ENCODE results near the gene IQGAP2.

Gene IQGAP2

DNA sequence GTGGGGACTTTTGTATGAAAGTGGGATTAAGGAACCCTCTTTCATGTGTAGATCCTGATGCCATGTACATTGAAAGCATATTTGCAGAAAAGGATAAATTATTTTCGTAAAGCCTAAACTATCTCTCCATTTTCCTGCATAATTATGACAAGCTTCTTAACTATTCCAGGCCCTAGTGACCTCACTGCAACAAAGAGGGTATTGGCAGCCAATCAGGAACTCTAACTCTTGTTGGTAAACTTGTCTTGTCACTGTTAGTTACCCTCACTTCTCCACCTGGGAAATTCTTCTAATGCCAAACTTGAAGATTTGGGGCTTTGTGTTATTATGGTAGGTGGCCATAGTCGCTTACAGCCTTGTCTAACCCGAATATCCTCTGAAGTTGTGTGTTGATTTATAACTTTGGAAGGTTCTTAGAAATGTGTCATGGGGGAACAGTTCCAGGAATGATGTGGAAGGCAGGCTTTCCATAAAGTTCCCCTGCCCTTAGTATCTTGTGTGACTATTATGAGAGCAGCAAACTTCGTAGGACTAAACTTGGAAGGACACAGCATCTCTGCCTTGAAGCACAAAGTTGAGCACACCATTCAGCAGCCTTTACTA is 52.5 kb downstream of the IQGAP2 start:
- no peak for DNase-seq

DNA sequence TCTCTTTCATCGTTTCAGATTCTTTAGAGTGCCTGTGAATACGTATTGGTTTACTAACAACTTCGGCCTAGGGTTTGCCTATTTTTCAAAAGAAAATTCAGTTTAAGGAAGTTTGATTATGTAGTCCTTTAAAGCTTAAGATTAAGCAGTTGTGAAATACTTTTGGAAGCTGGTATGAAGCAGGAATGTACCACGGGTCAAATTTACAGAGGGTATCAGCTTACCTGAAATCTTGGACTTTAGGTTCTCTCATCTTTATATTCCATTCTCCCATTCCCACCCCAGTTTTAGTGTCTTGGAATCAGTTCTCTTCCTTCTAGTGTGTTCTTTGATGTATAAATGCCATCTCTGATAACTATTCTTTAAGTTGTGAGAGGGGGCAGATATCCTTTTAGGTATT is 53.2 kb downstream of the IQGAP2 start:
- DNase-seq = no peak

DNA sequence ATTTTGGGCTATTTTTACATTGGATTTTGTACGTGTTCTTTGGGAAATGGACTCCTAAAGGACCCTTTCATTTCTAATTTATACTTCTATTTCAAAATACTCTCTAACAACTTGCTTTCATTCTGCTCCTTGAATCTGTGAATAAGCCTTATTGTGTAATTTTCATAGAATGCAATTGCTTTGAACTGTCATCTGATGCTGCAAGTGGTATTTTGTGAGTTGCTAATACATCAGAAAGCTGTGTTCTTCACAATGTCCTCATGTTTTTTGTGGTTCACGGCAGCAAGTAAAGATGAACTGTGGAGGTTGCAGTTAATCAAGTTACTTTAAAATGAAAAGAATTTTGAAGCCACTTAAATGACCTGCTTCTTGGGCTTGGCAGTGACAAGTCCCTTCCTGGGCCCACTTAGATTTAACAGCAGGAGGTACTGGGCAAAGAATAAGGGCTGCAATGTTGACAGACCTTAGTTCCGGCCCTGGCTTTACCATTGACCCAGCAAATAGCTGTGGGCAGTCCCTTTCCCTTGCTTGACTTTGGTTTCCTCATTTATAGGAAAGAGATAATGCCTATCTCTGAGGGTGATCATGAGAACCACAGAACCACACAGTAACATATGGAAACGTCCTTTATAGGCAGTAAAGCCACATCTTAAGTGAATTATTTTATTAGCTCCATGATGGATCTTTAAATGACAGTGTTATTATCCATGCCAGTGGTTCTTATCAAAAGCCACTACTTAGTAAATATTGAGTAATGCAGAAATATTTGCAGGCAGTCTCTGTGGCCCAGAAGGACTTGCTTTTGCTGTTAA is 54.8 kb downstream of the IQGAP2 start:
- DNase-seq = no peak

DNA sequence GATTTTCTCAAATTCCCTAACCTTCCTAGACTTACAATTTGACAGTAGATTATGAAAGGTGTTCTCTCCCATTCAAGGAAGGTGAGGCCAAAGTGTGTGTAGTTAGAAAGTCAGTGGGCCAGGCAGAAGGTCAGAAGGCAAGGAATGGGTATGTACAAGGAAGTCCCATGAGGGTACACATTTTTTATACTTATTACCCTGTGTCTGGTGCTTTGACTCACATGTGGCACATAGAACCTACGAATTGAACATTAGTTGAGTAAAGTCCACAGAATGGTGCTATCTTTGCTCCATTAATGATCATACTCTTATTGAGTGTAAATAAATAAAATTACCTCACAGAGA is 55.4 kb downstream of the IQGAP2 start:
- DNase-seq = no peak

DNA sequence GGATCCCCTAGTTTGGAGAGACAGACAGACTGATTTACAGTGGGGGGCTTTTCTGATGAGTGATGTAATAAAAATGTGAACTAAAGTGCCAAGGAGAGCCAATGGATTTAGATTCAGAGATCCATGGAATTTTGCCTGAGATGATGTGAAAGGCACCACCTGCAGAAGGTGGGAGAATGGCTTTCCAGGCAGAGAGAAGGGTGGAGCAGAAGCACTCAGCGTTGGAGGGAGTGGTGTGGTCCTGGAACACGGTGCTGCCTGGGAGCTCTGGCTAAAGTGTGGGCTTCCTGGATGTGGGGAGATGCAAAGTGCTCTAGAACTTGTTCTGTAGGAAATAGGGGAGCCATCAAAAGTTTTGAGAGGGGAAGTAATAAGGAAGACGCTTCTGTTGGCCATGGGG is 57.0 kb downstream of the IQGAP2 start:
- no peak for DNase-seq

DNA sequence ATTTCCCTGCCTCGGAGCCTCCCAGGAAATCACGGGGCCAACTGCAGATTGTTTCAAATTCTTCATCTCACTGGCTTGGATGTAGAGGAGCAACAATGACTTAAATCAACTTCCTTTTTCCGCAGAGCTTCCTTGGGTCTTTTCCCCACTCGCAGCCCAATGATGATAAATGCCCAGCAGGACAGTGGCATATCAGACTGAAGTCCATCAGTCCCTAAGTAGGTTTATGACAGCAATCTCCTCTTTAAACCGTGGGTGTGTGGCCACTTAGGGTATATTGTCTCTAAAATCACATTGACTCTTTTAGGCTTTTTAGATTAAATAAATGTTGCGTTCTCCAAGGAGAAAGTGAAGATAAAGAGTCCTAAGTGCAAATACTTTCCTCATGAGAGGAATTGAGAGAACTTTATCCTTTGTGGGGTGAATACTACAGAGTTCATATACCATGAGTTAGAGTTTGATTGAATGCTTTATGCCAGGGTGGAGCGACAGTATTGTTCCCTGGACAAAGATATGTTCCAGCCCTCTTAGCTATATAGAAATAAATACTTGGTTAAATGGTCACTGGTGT is 59.1 kb downstream of the IQGAP2 start:
- DNase-seq = no peak

DNA sequence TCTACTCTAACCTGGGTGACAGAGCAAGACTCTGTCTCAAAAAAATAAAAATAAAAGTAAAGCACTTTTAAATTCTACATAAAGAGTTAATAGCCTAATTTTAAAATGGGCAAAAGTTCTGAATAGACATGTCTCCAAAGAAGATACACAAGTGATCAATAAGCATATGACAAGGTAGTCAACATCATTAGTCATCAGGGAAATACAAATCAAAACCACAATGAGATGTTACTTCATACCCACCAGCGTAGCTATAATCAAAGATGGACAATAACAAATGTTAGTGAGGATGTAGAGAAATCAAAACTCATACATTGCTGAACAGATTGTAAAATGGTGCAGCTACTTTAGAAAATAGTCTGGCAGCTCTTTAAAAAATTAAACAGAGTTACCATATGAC is 64.1 kb downstream of the IQGAP2 start:
- no peak for DNase-seq

DNA sequence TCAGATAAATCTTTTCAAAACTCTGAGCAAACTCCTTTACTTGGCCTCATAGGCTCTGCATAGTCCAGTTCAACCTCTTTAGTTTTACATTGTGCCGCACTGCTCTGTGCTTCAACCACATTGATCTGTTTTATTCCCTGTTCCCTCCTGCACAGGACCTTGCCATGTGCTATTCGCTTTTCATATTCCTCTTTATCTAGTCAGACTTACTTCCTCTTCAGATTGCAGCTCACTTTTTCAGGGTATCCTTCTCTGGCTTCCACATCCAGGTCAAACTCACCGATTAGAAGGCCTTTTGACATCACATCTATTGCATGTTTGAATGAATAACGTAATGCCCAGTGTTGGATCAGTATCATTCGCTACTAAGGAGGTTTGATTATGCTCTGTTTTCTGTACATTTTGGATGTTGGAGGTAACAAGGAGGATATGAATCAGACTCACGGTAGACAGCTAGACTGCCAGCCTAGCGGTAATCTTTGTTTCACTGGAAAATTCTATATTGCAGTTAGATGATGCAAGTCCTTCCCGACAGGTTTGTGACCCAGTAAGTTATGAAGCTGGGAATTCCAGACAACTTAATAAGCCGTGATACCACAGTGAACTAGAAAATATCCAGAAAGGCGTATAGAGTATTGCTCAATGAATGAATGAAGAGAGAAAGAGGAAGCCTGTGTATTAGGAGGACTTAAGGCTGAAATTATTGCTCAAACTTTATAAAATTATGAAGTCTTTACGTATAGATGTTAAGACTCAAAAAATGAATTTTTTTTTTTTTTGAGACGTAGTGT is 65.7 kb downstream of the IQGAP2 start:
- no peak for DNase-seq

DNA sequence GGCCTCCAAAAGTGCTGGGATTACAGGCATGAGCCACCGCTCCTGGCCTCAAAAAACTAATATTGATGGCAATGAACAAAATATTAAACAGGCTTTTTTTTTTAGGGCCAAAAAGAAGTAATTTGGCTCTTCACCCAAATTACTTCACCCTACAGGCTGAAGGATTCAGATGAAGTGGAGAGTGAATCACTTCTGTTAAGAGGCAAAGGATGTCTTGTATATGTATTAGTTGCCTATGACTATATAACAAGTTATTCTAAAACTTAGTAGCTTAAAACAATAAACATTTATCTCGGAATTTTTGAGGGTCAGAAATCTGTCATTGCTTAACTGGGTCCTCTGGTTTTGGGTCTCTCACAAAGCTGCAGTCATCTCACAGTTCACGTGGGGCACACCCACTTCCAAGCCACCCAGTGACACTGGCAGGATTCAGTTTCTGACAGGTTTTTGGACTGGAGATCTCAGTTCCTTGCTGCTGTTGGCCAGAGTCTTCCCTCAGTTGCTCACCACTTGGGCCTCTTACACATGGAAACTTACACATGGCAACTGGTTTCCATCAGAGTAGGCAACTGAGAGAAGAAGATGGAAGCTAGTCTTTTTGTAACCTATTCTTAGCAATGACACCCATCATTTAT is 66.7 kb downstream of the IQGAP2 start:
- DNase-seq = no peak

DNA sequence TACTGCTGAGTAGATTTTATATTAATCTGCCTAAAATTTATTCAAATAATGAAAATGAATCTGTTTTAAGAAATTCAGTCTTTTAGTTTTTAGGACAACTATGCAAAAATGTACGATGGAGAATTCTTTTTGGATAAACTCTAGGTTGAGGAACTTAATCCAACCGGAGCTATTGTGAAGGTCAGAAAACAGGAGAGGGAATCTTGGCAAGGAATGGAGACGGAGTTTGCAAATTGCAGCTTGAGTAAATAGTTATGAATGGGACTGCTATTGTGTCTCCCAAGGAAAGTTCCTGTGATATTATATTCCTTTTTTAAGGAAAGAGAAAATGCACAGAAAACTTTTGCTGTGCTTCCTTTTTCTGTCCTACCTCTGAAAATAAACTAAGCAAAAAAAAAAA is 67.9 kb downstream of the IQGAP2 start:
- DNase-seq = no peak

DNA sequence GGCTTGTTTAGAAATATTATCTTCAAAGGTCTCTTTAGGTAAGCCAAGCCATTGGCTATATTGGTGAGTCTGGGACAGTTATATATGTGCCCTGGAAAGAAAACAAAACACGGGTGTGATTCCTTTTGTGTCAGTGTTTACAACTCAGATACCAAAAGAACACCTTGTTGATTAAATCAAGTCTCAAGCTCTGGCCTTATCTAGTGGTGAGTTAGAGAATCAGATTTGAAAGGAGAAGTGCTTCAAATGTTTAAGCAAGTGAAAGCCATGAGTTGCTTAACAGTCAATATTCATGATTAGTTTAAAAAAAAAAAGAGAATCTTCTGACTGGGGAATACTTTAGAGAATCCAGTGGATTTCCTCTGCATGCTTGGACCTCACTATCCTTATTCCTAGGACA is 68.3 kb downstream of the IQGAP2 start:
- no peak for DNase-seq

DNA sequence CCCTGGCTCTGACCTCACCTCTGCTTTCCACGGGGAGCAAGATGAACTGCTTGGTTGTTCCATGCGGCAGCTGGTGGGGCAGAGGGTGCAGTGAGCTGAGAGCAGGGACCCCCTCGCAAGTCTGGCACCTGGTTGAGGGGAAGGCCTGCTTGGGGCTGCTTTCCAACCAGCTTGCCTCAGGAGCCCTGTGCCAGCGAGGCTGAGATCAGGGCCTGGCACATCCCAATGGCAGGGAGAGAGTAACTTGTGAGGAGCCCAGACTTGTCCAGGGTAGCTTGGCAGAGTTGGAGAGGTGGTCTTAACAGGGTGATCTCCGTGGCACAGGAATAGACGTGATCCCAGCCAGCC is 68.9 kb downstream of the IQGAP2 start:
- no peak for DNase-seq

DNA sequence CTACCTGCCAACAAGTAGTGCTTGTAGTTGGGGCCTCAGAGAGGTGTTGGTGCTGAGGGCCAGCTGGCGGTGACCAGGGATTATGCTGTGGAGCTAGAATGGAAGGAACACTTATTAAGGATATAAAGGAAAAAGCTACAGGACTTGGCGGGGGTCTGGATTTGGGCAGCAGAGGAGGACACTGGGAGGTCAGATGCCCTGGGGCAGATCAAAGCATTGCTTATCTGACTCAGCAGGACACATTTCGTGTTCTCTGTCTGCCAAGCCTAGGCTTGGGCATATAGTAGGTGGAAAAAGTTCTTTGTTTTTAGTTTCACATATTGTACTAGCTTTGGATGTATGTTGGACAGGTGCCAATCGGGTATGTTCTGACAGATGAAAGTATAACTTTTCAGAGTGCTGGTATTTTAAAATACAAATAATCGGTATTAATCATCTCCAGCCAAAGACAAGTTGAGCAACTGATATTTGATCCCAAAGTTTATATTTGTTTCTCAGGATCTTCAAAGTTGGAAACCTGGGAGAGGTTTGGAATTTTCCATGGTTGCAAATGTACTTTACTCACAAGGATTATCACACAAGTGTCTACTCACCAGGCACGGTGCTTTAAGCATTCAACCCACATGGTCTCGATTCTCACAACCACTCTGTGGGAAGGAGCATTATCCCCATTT is 69.4 kb downstream of the IQGAP2 start:
- DNase-seq = no peak

DNA sequence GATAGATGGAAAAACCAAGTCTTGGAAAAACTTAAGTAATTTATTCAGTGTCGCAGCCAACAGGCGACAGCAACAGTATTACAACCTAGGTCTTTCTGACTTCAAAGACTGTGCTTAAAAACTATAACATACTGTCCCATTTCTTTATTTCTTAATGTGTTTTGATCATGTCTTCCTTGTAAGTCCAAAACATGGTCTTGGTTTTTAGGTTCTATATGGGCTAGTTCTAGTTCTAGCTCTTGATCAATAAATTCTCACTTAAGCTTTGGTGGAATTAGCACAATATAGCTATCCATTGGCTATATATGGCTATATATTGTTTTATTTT is 69.9 kb downstream of the IQGAP2 start:
- no peak for DNase-seq

DNA sequence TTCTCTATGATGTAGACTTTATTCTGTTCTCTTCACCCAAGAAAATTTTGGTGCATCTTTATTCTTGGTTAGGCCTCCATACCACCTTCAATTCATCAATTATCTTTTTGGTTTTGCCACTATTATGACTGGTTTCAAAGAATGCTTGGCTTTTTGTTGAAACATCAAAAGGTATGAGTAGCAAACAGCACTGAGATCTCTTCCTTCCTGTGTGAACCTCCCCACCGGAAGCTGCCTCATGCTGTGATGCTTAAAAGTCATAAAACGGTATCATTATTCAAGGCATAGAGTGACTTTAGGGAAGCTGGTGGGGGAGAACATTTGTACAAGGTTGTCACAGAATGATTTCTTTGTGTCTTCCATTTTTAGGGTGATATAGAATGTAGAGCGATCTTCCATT is 70.6 kb downstream of the IQGAP2 start:
- no peak for DNase-seq

DNA sequence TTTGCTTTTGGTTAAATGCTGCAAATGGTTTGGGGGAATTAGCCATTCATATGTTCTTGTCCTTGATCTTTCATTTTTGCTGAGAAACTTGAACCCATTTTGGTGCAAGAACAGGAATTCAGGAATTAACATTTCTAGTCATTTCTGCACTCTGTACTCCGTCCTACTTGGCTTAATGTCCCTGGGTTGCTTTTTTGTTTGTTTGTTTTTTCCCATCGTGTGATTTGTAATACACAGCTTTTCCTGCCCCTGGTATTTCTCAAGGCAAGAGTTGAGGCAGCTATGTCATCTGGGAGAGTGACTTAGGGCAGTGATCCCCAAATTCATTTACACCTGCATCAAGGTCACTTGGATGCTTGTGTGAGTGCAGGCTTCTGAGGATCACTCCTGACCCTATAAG is 71.3 kb downstream of the IQGAP2 start:
- no peak for DNase-seq

DNA sequence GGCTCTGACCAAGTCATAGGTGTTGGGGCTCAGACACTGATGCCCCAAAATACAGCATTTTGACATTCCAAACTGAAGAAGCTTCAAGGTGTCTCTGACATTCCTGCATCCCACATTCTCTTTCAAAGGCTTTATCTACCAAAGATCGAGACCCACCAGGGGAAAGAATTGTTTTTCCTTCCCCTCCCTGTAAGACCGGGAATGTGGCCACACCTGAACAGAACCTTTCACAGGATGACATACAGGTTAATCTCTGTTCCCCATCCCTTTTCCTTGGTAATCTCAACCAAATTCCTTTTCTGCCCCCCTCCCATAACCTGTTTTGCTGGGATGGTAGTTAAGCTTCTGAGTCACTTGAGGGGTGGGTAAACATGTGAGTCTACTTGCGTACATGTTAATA is 72.3 kb downstream of the IQGAP2 start:
- DNase-seq = no peak

DNA sequence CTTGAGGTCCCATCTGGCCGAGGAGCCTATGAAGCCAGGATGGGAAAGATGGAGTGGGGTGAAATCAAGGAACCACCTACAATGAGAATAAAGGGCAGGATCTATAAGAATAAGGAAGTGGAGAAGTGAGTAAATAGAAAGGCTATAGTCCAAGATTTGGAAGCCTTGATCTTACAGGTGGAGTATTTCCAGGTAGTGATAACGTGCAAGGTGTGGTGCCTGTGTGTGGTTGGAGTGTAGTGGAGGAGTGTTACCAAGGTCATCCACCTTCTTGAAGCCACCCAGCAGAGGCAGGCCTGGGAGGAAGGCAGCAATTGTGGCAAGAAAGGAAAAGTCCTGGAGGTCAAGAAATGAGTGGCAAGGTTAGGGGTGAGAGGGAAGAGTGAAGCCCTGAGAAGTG is 72.9 kb downstream of the IQGAP2 start:
- DNase-seq = no peak

DNA sequence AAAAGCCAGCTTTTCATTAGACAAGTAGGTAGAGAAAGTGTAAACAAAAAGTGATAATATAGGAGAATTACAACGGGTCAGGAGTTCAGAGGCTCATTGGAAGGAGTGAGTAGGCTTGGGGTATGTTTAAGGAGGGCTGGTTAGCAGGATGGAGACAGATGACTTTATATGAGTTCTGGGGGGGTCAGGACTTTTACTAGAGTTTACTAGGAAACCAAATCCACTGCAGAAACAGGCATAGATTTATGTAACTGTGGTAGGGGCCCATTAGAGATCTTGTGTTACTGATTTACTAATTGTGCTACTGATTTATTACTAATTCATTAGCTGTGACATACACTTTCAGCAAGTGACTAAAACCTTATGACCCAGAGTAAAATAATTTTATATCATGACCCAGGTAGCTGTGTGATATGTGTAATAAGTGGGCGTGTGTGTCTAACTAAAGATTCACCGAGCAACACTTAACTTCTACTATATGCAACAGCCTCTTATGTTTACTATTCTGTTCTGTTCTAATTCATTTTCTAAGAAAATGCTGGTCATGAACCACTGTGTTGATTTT is 73.5 kb downstream of the IQGAP2 start:
- DNase-seq = no peak

DNA sequence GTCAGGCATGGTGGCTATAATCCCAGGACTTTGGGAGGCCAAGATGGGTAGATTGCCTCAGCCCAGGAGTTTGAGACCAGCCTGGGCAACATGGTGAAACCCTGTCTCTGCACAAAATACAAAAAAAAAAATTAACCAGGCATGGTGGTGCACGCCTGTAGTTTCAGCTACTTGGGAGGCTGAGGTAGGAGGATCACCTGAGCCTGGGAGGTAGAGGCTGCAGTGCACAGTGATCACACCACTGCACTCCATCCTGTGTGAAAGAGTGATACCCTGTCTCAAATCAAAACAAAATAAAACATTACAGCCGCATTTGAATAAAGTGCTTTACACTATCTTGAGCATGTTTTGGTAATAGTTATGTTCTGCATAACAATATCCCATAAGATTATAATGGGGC is 74.0 kb downstream of the IQGAP2 start:
- DNase-seq = no peak

DNA sequence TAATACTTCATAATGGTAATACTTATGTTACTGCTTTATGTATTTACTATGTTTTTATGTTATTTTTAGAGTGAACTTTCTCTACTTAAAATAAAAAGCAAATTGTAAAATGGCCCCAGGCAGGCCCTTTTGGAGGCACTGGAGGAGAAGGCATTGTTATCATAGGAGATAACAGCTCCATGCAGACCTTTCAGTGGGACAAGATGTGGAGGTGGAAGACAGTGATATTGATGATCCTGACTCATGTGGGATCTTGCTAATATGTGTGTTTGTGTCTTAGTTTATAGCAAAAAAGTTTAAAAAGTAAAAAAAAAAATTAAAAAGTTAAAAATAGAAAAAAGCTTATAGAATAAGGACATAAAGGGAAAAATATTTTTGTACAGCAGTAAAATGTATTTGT is 74.5 kb downstream of the IQGAP2 start:
- no peak for DNase-seq

DNA sequence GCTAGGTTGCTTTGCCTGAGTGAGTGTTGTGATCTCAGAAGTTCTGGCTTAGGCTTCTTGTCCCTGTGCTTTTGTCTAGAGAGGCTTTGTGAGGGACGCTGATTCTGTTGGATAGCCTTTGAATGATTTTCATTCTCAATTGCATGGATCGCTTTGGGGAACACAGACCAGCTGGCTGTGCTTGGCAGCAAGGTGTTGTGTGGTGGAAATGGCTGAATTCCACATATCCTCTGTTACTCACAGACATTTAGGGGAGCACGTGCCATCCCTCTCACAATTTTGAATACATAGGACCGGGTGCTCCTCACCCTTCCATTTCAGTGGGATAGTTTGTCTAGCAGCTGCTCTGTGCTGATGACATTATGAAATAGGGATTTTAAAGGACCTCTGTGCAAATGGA is 76.2 kb downstream of the IQGAP2 start:
- DNase-seq = no peak
